AG08395 (cell line): ENCODE measurements around the gene CEP55.
"Not testable (repeated sequence)": the region's sequence is repeated elsewhere in the genome, so short reads cannot be mapped to it uniquely, and the experiment has no call there.

ENCODE experiments used
- DNase-seq: peaks from one replicate; pipeline ENCODE4 v3.0.0; 2012; ENCODE audit warnings: mixed read lengths, low spot score

The CEP55 gene

DNA sequence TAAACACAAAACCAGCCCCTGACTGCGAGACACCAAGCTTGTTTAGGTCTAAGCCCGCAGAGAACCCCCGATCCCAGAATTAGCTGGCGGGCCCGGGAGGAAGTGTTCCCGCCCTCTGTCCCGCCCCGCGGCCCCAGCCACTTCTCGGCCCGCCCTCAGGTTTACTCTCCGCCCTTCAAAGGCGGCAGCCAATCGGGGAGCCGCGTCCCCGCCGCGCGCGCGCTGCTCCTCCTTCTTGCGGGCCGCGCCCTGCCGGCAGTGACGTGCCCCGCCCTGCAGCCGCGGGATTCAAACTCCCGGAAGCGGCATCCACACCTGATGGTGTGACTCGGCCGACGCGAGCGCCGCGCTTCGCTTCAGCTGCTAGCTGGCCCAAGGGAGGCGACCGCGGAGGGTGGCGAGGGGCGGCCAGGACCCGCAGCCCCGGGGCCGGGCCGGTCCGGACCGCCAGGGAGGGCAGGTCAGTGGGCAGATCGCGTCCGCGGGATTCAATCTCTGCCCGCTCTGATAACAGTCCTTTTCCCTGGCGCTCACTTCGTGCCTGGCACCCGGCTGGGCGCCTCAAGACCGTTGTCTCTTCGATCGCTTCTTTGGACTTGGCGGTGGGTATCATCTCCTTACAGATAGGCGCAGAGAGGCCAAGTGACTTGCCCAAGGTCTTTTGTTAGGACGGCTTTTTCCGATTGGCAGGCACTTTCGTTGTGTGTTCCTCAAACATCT is at the start of gene CEP55:
Gene CEP55 (plus strand): TSS at position 291 of the 720 bp plus-strand sequence. CDS start 3,440 bp downstream, outside the sequence.
- DNase-seq = peak; percentile 98

DNA sequence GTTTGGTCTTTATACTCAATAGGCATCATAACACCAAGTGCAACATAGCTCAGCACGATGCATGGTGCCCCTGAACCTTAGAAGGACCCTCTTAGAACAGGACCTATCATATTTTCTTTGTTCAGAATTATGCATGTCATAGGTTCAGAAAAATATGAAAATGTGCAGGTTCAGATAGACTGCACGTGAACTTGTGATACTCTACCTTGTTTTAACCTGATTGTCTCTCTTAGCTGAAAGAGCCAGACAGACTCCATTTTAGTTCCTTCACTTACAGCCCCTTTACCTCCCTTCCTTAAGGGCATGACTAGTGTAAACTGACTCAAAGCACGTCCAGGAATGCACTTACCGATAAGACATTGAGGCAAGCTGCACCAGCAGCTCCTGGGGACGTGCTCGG is 49.4 kb upstream of the CEP55 start:
- no peak for DNase-seq

DNA sequence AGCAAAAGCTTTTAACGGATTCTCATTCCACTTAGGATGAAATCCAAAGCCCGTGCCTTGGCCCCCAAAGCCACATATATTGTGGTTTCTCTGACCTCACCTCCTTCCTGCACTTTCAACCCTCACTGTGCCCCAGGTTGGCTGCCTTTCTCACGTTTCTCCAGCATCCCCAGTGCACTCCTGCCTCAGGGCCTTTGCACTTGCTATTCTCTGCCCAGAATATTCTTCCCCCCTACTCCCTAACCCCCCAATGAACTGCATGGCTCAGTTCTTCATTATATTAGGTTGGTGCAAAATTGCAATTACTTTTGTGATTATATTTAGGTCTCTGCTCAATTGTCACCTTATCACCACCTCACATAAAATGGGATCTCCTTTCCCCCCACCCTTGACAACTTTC is 48.4 kb upstream of the CEP55 start:
- no peak for DNase-seq

DNA sequence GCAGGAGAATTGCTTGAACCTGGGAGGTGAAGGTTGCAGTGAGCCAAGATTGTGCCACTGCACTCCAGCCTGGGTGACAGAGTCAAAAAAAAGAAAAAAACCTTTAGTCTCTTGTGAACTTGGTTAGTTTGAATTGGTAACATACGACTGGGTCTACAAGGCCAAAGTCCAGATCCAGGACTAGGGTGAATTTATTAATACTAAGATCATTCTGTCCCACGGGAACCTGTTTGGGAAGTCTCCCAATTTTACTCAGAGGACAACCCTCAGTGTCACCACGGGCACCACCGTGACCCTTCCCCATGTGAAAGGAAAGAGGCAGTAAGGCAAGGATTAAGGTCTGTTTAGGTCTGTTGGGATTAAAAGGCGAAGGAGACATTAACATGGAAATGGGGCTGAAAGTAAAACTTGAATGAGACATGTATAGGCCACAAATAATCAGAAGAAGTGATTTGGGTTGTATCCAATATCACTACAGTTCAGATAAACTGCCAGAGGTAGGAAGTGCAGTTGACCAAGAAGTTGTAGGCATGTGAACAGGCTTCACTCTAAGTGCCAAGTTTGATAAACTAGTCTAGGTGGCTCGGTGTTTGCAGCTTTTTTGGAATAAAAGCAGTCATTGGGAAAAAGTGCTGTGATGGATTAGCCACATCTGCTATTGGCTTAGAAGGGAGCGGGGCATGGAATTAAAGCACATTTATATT is 45.0 kb upstream of the CEP55 start:
- DNase-seq = no peak

DNA sequence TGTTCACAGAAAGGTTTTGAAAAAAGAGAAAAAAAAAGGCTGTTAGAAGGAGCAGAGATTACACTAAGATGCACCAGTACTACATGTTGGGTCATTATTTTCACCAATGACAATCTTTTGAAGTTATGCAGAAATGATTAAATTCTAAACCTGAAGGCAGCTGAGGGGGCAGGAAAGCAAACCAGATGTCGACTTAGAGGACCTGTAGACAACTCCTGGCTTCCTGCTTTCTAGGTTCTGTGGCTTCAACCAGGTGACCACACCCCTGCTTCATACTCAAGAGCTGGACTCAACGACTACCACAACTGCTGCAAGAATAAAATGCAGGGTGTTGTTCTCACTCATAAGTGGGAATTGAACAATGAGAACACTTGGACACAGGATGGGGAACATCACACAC is 44.3 kb upstream of the CEP55 start:
- DNase-seq = no peak

DNA sequence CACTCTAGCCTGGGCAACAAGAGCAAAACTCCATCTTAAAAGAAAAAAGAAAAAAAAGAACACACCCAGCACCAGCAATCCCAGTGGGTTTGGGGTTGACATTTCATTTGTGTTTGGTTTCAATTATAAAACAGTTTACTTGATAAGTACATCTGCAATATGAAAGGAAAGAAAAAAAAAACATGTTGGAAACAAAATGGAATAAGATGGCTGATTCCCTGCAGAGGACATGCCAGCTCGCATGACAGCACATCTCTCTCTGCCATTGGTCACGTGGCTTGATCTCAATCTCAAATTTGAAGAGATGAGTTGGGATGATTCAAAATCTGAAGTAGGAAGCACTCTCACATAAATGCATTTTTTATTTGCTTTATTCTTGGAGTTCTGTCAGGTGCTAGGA is 42.3 kb upstream of the CEP55 start:
- no peak for DNase-seq

DNA sequence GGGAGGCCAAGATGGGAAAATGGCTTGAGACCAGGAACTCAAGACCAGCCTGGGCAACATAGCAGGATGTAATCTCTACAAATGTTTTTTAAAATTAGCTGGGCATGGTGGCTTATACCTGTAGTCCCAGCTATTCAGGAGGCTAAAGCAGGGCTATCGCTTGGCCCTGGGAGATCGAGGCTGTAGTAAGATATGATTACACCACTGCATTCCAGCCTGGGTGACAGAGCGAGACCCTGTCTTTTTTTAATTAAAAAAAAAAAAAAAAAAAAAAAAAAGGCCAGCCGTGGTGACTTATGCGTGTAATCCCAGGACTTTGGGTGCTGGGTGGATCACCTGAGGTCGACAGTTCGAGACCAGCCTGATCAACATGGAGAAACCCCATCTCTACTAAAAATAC is 41.7 kb upstream of the CEP55 start:
- DNase-seq = no peak

DNA sequence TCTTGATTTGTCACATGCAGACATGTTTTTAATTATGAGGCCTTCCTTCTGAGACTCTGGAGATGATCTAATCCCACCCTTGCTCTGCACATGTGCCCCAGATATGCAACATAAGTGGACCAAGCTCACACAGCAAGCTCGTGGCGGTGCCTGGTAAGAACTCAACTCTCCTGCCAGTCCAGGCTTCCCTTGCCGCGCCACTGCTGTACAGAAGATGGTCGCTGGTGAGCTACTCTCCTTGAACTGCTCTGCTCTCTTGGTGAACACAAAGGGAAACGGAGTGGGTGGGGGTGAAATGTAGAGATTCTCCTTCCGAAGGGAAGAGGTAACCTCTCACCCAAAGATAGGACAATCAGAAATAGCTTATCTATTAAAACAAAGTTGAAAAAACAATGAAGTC is 39.9 kb upstream of the CEP55 start:
- no peak for DNase-seq

DNA sequence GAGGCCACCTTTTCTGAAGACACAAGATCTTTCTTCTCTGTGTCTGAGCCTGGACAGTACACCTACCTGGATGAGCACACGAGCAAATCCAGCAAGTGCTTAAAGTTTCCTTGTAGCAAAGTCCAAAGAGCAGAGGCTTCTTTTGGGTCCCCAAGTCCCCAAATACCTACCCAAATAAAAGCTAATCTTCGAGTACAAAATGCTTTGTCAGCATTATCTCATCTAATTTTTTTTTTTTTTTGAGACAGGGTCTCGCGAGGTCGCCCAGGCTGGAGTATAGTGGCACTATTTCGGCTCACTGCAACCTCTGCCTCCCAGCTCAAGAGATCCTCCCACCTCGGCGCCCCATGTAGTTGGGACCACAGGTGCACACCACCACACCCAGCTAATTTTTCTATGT is 38.9 kb upstream of the CEP55 start:
- DNase-seq = no peak

DNA sequence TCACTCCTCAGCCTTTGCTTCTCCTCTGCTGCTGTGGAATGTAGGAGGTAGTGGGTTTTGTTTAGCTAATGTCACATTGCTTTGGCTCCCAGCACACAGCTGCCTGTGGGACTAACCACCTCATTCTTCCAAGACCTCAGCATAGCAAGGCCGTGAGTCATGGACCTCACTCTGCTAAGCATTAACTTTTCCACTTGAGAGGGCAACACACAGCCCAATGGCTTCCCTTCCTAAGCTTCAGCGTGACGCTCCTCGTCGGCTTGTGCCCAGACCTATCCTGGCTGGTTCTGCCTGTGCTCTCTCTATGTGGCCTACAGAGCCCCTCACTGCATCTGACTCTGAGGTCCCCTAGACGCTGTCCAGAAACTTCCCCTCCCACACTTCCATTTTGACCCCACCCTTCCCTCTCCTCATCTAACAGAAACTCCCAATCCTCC is 37.6 kb upstream of the CEP55 start:
- DNase-seq = peak; percentile 94

DNA sequence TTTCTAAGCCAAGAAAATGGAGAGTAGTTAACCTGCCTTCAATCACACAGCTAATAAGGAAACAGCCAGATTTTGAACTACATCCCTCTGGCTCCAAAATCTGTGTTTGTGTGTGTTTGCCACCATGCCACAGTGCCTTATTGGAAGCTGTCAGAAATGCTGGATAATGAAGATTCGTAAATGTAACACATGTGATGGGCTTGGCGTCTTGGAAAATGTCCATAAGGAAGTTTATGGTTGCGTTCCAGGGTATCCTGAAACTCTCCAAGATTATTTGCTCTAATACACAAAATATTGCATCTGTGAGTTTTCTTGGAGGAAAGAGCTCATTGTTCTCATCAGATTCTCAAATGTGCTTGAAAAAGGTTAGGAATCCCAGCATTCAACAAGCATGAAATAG is 36.9 kb upstream of the CEP55 start:
- DNase-seq = no peak

DNA sequence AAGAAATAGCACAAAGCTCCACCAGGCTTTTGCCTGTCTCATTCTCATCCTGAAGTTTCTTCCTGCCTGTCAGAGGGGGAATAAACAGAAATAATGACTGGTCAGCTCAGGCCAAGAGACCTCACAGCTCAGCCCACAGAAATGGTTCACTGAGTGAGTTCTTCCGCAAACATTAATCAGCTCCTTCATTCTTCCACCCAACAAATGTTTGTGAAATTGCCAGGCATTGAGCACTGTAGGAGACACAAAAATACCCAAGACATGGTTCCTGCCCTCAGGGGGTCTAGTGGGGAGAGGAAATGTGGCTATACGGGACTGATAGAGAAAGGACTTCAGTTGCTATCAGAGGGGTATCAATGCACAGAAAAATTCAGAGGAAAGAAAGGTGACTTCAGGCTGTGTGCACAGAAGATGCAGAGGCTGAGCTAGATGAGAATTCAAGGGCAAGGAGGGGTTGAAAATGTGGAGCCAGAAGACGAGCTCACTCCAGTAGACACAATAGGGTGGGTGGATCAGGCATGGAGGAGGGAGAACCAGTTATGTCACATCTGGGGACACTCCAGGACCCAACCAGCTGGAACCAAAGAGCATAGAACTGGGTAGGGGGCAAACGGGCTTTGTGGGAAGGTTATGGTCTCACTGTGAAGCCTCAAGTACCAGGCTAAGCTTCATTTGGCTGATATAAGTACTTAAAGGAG is 35.2 kb upstream of the CEP55 start:
- no peak for DNase-seq

DNA sequence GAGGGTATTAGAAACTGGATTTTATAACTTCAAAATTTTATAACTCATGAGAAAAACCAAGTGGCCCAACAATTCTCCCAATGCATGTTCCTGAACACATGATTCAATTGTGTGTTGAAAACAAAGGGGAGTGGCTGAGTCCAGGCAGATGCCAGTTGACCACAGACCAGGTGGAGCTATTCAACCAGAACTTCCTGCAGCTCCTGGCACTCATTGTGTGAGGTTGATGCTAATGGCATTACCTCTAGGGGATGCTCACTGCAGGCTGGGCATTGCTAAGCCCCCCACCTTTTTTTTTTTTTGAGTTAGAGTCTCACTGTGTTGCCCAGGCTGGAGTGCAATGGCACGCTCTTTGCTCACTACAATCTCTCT is 34.6 kb upstream of the CEP55 start:
- no peak for DNase-seq

DNA sequence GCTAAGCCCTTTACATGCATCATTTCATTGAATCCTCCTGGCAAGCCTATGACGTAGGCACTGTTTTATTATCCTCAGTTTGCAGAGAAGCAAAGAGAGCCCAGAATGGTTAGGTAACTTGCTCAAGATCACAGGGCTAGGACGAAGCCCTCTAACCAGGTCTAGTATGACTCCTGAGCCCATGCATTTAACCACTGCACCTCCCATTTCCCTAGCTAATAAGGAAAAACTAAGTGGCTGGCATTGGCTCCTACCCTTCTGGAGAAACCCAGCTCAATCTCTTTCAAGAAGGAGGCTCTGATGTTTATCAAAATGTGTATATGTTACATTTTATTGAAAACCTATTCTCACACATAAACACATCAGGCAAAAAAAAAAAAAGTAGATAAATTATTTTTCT is 34.0 kb upstream of the CEP55 start:
- DNase-seq = no peak

DNA sequence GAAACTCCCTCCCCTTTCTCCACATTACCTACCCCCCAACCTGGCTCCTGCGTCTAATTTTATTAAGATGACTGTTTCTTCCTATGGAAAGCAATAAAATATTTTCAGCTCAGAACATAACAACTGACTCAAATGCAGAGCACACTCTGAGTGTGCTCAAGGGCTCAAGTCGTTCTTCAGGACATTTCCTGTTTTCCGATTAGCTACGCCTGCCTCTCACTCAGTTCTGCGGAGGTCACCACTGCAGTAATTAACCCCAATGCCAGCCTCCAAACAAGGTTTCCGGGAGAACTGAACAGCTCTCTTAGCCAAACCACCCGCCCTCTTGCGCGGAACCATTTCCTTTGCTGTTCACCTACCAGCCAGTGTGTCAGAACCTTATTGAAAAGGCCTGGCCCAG is 33.5 kb upstream of the CEP55 start:
- no peak for DNase-seq

DNA sequence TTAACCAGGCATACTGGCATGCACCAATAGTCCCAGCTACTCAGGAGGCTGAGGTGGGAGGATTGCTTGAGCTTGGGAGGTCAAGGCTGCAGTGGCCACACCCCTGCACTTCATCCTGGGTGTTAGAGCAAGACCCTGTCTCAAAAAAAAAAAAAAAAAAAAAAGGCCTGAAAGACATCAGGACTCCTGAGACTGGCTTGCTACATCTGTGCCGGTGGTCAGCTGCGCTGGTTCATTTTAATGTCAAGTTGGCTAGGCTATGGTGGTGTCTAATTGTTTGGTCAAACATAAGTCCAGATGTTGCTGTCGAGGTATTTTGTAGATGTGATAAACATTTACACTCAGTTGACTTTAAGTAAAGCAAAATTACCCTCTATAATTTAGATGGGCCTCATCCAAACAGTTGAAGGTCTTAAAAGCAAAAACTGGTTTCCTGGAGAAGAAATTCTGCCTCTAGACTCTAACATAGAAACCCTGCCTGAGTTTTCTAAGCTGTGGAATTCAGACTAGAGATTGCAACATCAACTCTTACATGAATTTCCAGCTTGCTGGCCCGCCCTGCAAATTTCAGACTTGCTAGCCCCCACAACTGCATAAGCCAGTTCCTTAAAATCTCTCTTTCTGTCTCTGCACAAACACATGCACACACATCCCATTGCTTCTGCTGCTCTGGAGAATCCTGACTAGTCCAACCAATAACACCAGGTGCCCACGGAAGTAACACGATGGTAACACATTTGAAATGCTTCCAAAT is 32.5 kb upstream of the CEP55 start:
- DNase-seq = peak; percentile 30

DNA sequence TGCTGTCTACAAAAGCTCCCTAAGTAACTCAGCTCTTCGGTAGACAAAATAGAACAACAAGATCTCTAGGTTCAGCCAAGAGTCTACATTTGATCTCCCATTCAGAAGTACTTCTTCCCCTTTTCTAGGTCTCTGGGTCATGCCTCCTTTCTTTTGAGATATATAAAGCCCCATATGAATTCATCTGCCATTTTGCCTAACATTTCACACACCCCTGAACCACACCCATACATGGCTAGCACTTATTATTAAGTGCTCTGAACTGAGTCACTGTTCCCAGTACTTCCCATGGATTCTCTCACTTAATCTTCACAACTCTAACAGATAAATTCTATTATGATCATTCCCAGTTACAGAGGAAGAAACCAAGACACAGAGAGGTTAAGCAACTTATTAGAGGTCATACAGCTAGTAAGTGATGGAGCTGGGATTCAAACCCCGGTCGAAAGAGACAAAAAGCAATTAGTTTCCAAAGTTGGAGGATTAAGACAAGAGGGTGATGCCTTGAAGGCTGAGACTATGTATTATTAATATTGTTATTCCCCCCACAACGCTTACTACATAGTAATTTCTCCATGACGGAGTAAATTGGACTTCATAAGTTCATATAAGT is 31.5 kb upstream of the CEP55 start:
- no peak for DNase-seq

DNA sequence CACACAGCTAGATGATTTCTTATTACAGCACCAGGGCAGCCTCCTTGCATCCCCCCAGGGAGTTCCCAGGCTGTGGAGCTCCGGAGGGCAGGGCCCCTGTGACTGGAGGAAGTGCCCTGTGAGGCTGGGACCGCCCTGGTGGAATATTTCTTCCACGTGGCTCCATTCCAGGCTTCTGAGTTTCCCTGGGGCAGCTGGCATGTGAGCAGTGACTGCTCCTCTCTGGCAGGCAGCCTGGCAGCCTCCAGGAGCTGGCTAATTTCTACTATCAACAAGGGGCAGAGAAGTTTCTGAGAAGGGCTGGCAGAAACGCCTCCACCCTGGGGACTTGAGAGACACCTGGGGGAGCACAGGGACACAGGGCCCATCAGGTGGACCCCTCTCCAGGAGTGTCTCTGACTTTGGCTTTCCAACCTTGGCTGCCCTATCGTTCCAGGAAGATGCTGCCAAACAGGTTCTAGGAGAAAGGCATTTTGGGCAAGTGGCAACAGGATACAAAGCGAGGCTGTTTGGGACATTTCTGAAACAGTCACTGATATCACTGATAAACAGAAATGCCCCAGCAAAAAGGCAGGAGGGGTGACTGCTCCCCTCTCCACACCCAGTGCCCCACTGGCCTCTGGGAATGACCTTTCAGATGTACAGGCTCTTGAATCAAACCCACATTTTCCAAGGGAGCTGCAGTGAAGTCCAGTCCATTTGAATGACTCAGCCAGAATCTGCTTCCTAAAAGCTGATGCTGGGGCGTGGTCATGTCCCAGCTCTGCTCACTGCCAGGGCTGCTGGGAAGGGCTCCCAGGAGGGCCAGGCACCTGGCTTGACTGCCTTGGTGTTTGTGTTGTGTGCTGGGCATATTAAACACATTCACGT is 30.4 kb upstream of the CEP55 start:
- DNase-seq = peak; percentile 93

DNA sequence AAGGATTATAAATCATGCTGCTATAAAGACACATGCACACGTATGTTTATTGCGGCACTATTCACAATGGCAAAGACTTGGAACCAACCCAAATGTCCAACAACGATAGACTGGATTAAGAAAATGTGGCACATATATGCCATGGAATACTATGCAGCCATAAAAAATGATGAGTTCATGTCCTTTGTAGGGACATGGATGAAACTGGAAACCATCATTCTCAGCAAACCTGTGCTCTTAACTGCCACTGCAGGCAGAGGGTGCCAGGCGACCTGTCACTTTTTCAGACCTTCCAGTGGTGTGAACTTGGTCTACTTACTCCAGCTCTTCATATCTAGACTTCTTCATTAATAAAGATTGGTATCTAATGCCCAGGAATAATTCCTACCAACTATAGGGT is 28.8 kb upstream of the CEP55 start:
- DNase-seq = not testable (repeated sequence)

DNA sequence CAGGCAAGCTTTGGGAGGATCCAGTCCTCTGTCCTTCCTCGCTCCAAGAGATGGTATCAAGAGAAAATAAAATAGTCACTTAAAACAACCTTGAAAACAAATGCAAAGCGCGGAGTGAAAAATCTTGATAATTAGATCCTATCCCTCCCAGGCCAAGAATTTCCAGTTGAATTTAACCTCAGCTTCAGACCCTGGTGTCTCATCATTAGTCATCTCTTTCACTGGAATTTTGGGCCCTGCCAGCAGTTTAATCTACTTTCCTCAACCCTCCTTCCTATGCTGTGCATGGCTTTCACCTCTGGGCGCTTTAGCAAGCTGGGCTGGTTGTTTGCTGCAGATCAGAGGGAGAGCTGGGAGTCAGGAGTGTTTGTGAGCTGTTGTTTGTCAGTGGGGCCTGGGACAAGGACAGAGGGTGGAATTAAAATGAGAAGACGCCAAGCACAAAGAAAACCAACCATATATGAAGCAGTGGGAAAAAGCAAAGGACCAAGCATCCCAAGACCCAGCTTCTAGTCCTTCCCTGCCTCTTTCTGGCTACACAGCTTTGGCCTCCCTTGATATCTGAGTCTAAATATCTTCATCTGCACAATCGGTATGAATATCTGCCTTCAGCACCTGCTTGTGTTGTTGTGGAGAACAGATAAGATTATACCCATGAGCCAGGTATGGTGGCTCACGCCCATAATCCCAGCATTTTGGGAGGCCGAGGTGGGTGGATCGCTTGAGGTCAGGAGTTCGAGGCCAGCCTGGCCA is 27.8 kb upstream of the CEP55 start:
- peak; percentile 88 for DNase-seq
